ENCODE results near the gene SGIP1.

DNA sequence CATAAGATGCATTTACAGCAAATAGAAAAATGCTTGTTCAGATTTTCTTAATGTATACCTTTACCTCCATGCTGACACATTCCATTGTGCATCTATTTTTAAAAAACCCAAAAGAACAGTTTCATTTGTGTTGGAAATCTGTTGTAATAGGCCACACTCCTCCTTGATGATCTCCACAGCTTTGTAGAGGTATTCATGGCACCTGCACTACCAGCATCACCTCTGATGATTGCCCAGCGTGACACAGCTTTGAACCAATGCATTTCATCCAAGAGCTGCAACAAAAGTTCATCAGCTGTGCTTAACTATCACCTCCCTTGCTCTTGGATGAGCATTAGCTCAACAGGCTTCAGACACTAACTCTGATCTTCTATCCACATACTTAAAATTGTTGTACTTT lies 226.6 kb downstream of the SGIP1 start:
- TF ChIP-seq CTCF (IDR thresholded peaks at IDR 0.05; ENCODE audit: low read length) (no peak), EZH2phosphoT487 (IDR thresholded peaks at IDR 0.05; ENCODE audit: low read length) (no peak), EZH2 (optimal IDR thresholded peaks at IDR 0.05; ENCODE audit: low read depth, low read length) (no peak)
